LoVo (cell line): ENCODE data around the gene RND1.

Experiments used
- DNase-seq: peaks from one replicate; pipeline ENCODE4 v3.0.0-alpha.2; 2016; ENCODE audit warnings: low spot score

Gene RND1

GRCh38 chr12:48827513-48828096 is 38.1 kb downstream of the RND1 start:
- DNase-seq, result no peak

- no peak for DNase-seq
Observed at GRCh38 chr12:48827026-48827425, 38.6 kb downstream of the RND1 start.

GRCh38 chr12:48826209-48826855 is 39.3 kb downstream of the RND1 start:
- DNase-seq, result no peak

GRCh38 chr12:48824905-48825304 is 40.8 kb downstream of the RND1 start:
- no peak for DNase-seq

GRCh38 chr12:48824112-48824511 is 41.6 kb downstream of the RND1 start:
- DNase-seq, result no peak

GRCh38 chr12:48823281-48823680 is 42.4 kb downstream of the RND1 start:
- DNase-seq, result no peak

GRCh38 chr12:48822711-48823110 is 43.0 kb downstream of the RND1 start:
- DNase-seq, result no peak

- no peak for DNase-seq
Observed at GRCh38 chr12:48822139-48822538, 43.5 kb downstream of the RND1 start.

- no peak for DNase-seq
Observed at GRCh38 chr12:48819986-48820725, 45.5 kb downstream of the RND1 start.

- DNase-seq, result no peak
Observed at GRCh38 chr12:48818831-48819590, 46.7 kb downstream of the RND1 start.

GRCh38 chr12:48817873-48818830 is 47.5 kb downstream of the RND1 start, which contains the start of gene CACNB3:
TSS of gene CACNB3 (plus strand) at chr12:48818496. CDS start at chr12:48818930, 434 bp downstream.
- peak; percentile 74 for DNase-seq

GRCh38 chr12:48816143-48816854 is 49.4 kb downstream of the RND1 start:
- DNase-seq, result peak; percentile 29

GRCh38 chr12:48815126-48816110 is 50.3 kb downstream of the RND1 start:
- peak; percentile 89 for DNase-seq

GRCh38 chr12:48814262-48815125 is 51.2 kb downstream of the RND1 start:
- peak; percentile 89 for DNase-seq

- no peak for DNase-seq
Observed at GRCh38 chr12:48813465-48814261, 52.0 kb downstream of the RND1 start.

GRCh38 chr12:48812389-48812788 is 53.3 kb downstream of the RND1 start:
- no peak for DNase-seq

GRCh38 chr12:48811437-48812090 is 54.1 kb downstream of the RND1 start:
- DNase-seq, result no peak
